Measurements from ENCODE around the gene ZNRD2. TPM values are rescaled to one million over a fixed set of nuclear protein-coding genes. Genes with fewer than 3 reads are reported as not detected.

ZNRD2 gene
- total and polyA plus RNA-seq, 8 donors: 21.7 to 55.7 (median 50.0) TPM

- no peaks in the 10 kb centered on the region for H3K27me3 ChIP-seq
- H3K9me3 ChIP-seq: no peaks in the 10 kb centered on the region
- H3K4me3 ChIP-seq: no peak overlapping the region
- intact Hi-C loops (cut with DNase I): loop anchor here in 1 of 2 donors (10.0 kb wide), 1 partner anchor 55 kb away; no protein-coding TSS in a partner anchor
- no peak for ATAC-seq
- DNase-seq: no peak
- H3K36me3 ChIP-seq: peaks cover 0 to 79% of the 10 kb centered on the region in 2 donors
- H3K4me1 ChIP-seq: peaks cover 4 to 11% of the 10 kb centered on the region in 2 donors
- H3K27ac ChIP-seq: no peak overlapping the region
- no peak for TF ChIP-seq CTCF (IDR thresholded peaks at IDR 0.05)
Observed at GRCh38 chr11:65599216-65599954, 29.1 kb downstream of the ZNRD2 start.

GRCh38 chr11:65599955-65600246 lies 29.6 kb downstream of the ZNRD2 start:
- H3K27me3 ChIP-seq: no peaks in the 10 kb centered on the region
- no peaks in the 10 kb centered on the region for H3K9me3 ChIP-seq
- no peak overlapping the region for H3K4me3 ChIP-seq
- DNase-seq (no peak), ATAC-seq (no peak)
- intact Hi-C loops (cut with DNase I): loop anchor here in 1 of 2 donors (10.0 kb wide), 1 partner anchor 55 kb away; no protein-coding TSS in a partner anchor
- TF ChIP-seq CTCF (IDR thresholded peaks at IDR 0.05): no peak
- H3K36me3 ChIP-seq: peaks cover 0 to 84% of the 10 kb centered on the region in 2 donors
- peaks cover 4 to 6% of the 10 kb centered on the region in 2 donors for H3K4me1 ChIP-seq
- no peak overlapping the region for H3K27ac ChIP-seq

GRCh38 chr11:65604258-65604657 lies 34.0 kb downstream of the ZNRD2 start:
- Histone ChIP-seq H3K36me3 (peaks cover 0 to 97% of the 10 kb centered on the region in 2 donors), H3K27me3 (no peaks in the 10 kb centered on the region), H3K4me3 (no peak overlapping the region), H3K27ac (no peak overlapping the region), H3K4me1 (peaks cover 8 to 27% of the 10 kb centered on the region in 2 donors), H3K9me3 (no peaks in the 10 kb centered on the region)
- intact Hi-C loops (cut with DNase I): no loop called here
- ATAC-seq (no peak), DNase-seq (no peak)
- no peak for TF ChIP-seq CTCF (IDR thresholded peaks at IDR 0.05)

DNA sequence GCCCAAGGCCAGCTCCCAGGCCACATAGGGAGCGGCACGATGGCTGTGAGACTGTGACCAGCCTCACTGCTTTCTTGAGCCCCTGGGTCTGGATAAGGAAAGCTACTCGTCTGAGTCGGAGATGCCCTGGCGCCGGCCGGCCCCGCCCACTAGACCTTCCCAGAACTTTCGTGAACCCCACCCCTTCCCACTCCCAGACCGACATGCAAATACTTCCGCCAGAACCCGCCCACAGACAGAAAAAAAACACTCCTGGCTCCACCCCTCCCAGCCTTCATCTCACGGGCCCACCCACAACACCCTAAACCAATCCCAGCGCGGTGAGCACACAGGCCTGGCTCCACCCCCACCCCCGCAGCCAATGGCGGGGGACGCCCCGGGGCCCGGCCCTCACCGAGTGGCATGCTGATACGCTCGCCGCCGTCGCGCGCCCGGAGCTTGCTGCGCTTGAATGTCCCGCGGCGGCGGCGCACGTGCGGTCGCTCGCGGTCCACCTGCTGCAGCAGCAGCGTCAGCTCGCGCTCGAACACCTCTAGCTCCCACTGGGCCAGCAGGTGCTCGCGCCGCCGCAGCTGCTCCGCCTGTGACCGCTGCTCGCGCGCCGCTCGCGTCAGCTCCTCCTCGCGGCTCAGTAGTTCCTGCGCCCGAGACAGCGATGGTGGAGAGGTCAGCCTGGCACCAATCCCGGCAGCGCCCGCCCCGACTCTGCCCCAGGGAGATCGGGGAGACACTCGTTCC lies 36.8 kb downstream of the ZNRD2 start:
- TF ChIP-seq CTCF (IDR thresholded peaks at IDR 0.05): no peak
- intact Hi-C loops (cut with DNase I): no loop called here
- Histone ChIP-seq H3K4me1 (peaks cover 31 to 54% of the 10 kb centered on the region in 2 donors), H3K27ac (peak overlapping the region; percentile 55 to 79), H3K9me3 (no peaks in the 10 kb centered on the region), H3K36me3 (peaks cover 0 to 83% of the 10 kb centered on the region in 2 donors), H3K27me3 (no peaks in the 10 kb centered on the region), H3K4me3 (peak overlapping the region in 1 of 2 donors; percentile 17)
- DNase-seq: peak; percentile 76 to 93 (median 92)
- peak; percentile 97 for ATAC-seq
